Anterior cingulate cortex (tissue), 58 donors: ENCODE data around the gene GOLGA8B.
"Not testable (repeated sequence)": the region's sequence is repeated elsewhere in the genome, so short reads cannot be mapped to it uniquely, and the experiment has no call there.

ENCODE experiments used
- DNase-seq, 58 donors: peaks; one replicate each; lab custom pipeline; 2025; lab: John Stamatoyannopoulos, UW

GOLGA8B gene

DNA sequence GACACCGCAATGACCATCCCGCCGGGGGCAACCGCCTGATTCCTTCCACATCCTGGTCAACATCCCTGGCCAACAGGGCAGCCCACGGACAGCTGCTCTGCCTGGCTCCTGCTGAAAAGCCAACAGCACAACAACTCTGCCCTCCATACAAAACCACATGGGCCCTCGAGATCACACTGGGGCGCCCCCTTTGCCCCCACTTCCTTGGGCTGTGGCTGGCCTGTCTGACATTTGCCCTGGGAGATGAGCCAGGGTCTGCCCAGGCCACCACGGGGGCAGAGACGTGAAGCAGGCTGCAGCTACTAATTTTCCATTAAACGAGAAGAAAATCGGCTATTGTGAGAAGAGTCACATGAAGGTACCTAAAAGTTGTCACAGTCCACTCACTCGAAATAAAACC, 16.3 kb downstream of the GOLGA8B start:
- DNase-seq: not testable (repeated sequence)

DNA sequence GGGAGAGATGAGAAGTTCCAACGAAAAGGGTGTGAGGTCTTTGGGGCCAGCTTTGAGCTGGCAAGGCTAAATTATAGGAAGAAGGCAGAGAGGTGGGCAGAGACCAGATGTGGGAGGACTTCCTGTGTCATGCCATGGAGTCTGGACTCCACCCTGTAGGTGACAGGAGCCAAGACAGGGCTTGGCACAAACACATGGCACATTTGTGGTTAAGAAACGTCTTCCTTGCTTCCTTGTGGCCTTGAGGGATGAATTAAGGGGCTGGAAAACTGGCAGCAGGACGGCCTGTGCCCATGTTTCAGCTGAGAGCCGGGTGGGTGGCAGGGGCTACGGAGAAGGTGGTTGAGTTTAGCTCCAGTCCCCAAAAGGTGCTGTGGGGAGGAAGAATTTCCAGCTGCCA, 18.7 kb downstream of the GOLGA8B start:
- DNase-seq: not testable (repeated sequence)

DNA sequence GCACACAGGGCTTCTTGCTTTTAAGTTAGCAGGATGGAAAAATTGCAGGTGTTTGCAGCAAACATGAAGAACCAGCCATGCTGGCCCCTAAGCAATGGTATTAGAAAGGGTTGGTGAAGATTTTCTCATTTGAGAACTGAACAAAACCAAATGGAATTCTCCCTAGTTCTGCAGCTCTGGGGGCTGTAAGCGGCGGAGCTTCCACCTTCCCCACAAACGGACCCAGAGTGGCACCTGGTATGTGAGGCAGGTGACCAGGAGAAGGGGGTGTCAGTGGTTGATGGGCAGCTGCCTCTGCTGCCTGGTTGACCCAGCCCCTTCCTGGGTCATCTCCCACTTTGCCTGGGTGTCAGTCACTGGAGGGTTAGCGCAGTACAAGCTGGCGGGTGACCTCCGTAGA, 22.6 kb downstream of the GOLGA8B start:
- DNase-seq: not testable (repeated sequence)

DNA sequence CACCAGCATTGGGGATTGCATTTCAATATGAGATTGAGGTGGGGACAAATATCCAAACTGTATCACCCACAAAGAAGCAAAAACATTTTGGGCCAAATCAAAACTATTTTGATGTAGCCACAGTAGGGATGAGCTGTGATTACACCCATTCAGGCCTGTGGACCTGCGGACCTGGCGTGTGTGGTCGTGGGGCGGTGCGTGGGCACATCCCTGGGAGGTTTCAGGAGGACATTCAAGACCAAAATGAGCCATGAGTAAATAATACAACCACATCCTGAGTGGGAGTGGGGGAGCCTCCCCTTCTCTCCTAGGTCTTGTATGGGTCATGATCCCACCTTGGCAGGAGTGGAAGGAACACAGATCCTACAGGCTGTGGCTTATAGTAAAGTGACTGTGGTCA, 23.7 kb downstream of the GOLGA8B start:
- not testable (repeated sequence) for DNase-seq

DNA sequence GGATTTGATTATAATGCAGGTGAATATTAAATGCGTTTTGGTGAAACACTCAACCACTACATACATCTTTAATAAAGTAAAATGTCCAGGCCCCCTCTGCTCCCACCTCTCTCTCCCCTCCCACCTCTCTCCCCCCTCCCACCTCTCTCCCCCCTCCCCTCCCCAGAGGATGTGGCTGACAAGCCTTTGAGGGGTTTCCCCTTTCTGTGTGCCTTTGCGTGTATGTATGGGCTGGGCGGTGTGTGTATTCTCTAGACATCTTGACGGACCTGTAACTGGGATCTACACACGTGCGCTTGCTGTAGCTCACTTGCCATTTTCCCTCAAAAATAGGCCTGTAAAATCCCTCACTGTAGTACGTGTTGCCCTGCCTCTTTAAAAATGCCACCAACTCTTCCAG, 28.3 kb downstream of the GOLGA8B start:
- DNase-seq: not testable (repeated sequence)

GRCh38 chr15:34554716-34555115, 28.7 kb downstream of the GOLGA8B start:
- DNase-seq: not testable (repeated sequence)

GRCh38 chr15:34554126-34554525, 29.3 kb downstream of the GOLGA8B start:
- DNase-seq: not testable (repeated sequence)

- DNase-seq: not testable (repeated sequence)
Observed at GRCh38 chr15:34550129-34550528, 33.3 kb downstream of the GOLGA8B start.

GRCh38 chr15:34549381-34549809, 34.1 kb downstream of the GOLGA8B start:
- not testable (repeated sequence) for DNase-seq

GRCh38 chr15:34543860-34544649, 39.4 kb downstream of the GOLGA8B start:
- not testable (repeated sequence) for DNase-seq

- not testable (repeated sequence) for DNase-seq
Observed at GRCh38 chr15:34535857-34536256, 47.6 kb downstream of the GOLGA8B start.
